Fibroblast of villous mesenchyme (primary cell): ENCODE data around the gene RNF151. TPM values are rescaled to one million over a fixed set of nuclear protein-coding genes. Genes with fewer than 3 reads are reported as not detected.
"Not testable (repeated sequence)": the region's sequence is repeated elsewhere in the genome, so short reads cannot be mapped to it uniquely, and the experiment has no call there.

Source experiments
- DNase-seq: peaks from one replicate; pipeline ENCODE4 v3.0.0-alpha.2; 2010; ENCODE audit warnings: low read depth
- H3K4me3 ChIP-seq: 2 replicates; pipeline ENCODE4 v1.5.1; 2011; ENCODE audit warnings: low read depth, mild to moderate bottlenecking, low read length
- CTCF ChIP-seq: IDR thresholded peaks from 2 replicates; pipeline ENCODE4 v1.5.1; 2012; ENCODE audit warnings: low read depth, mild to moderate bottlenecking, low read length; ENCODE audit not compliant: insufficient read depth
- total RNA-seq: library from RNA; depleted of rRNA; stranded (reverse); fragments of >200 nt; gene quantifications from 2 replicates; pipeline ENCODE4 v1.2.3, GENCODE V29; 2012

The RNF151 gene
- total RNA-seq, 1 donor, result not detected

DNA sequence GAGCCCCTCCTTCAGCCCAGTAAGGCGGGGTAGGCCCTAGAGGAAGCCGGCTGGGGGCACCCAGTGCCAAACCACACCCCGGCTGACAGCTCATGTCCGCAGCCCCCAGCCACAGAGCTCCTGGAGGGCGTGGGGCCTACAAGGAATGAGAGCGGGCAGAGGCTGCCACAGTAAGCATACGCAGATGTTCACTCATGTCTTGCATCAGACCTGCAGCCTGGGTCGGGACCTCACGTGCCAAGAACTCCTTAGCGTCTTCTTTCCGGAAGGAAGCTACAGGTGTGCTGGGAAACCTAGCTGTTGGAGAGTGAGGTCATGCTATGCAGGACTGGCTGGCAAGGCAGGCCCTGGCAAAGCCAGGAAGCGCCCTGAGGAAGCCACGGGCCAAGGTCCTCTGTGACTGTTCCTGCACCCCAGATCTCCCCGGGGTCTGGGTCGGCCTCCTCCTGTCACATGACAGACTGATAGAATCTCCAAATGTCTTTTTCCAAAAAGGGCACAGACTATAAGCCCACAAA, 41.4 kb downstream of the RNF151 start:
- no peak for TF ChIP-seq CTCF
- DNase-seq, result peak; percentile 94
- H3K4me3 ChIP-seq, result peak overlapping the region; percentile 83

DNA sequence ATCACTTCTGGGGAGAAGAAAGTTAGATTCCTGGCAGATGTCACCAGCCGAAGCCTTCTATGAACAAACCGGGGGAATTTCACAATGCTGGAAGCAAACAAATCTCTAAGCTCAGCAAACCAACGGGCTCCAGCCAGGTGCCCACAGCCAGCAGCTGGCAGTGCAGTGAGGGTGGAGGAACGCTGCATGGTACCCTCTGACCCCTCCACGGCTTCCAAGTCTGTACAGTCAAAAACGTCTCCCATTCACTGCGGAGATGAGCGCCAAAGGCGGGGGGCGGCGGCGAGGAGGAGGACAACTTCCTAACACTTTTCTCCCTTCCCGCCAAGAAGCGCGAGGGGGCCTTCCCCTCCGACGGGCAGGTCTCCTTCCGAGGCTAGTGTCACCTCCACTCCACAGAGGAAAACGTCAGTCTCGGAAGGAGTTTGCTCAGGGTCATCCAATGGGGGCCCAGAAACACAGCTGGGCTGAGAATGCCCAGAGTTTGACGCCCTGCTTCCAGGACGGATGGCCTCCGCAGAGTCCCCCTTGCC, 42.0 kb downstream of the RNF151 start:
- no peak for TF ChIP-seq CTCF
- peak overlapping the region; percentile 83 for H3K4me3 ChIP-seq
- peak; percentile 76 for DNase-seq

GRCh38 chr16:2009164-2009711, 42.6 kb downstream of the RNF151 start:
- no peak for TF ChIP-seq CTCF
- no peak for DNase-seq
- peak overlapping the region; percentile 83 for H3K4me3 ChIP-seq

DNA sequence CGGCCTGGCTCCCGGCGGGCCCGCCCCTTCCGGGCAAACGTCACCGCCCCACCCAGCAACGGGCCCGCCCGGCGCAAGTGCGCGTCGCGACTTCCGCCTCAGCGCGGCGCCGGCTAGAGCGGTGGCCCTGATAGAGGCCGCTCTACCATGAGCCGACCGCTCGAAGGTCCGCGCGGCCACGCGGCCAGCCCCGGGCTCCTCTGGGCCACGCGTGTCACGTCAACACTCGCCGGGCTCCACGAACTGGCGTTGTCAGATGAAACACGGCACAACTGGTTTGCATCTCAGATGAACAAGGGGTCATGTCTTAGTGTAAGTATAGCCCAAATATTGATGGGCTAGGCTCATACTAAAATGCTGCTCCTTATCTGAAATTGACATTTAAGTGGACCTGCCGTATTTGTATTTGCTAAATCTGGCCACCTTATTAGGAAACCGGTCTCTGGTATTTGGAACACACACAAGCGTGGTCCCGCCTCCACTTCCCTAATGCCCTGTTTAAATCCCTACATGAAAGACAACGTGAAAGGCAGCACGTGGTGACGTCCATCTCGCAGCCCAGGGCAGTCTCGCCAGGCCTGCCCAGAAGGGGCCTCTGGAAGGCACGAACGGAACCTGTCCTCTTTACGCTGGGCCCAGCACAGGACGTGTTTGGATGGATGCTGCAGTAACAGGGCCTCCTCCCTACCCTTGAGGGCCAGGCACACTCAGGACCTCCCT, 43.3 kb downstream of the RNF151 start, which contains the start of gene ZNF598:
Gene ZNF598 (minus strand): TSS at position 31 of the 720 bp plus-strand sequence.
- H3K4me3 ChIP-seq, result peak within 1 kb of the TSS; percentile 83
- peak; percentile 86 for DNase-seq
- TF ChIP-seq CTCF, result no peak

- not testable (repeated sequence) for H3K4me3 ChIP-seq, DNase-seq
These were observed 45.1 kb downstream of the RNF151 start for GRCh38 chr16:2011726-2012125.

DNA sequence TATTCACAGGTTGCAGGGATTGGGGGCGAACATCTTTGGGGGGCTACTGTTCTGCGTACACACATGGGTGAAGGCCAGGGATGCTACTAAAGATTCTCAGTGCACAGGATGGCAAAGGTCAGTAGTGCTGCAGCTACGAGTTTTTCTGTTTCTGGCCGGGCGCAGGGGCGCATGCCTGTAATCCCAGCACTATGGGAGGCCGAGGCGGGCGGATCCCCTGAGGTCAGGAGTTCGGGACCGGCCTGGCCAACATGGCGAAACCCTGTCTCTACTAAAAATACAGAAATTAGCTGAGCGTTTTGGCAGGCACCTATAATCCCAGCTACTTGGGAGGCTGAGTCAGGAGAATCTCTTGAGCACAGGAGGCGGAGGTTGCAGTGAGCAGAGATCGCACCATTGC, 46.9 kb downstream of the RNF151 start:
- no peak for TF ChIP-seq CTCF
- H3K4me3 ChIP-seq, result no peak overlapping the region
- no peak for DNase-seq
